Measurements from ENCODE around the gene LCE5A.

GRCh38 chr1:152462636-152463035, 48.0 kb upstream of the LCE5A start:
- TF ChIP-seq CTCF (IDR thresholded peaks at IDR 0.05) (no peak), POLR2A (IDR thresholded peaks at IDR 0.05) (no peak), POLR2AphosphoS5 (IDR thresholded peaks at IDR 0.05) (no peak)
